Stomach (tissue), 9 donors: Measurements from ENCODE around the gene VPS41. TPM values are rescaled to one million over a fixed set of nuclear protein-coding genes. Genes with fewer than 3 reads are reported as not detected.

Experiments used
- DNase-seq, 2 donors: peaks; one replicate each; pipeline versions ENCODE4 v3.0.0 to v3.0.0-alpha.2; 2013 to 2019
- H3K27ac ChIP-seq, 5 donors: fragments of 200-600 bp in 4 of 5; sonication (generic) in 4 of 5; one replicate each; pipeline ENCODE4 v1.5.1; 2013 to 2019; ENCODE audit warnings: mild to moderate bottlenecking in 1 of 5, moderate library complexity in 1 of 5
- H3K27me3 ChIP-seq, 3 donors: fragments of 200-600 bp; sonication (generic); one replicate each; pipeline ENCODE4 v1.5.1; 2017 to 2019; ENCODE audit warnings: mixed run types in 1 of 3
- H3K36me3 ChIP-seq, 4 donors: fragments of 200-600 bp; sonication (generic); 1 replicate in 3 of 4; 2 replicates in 1 of 4; pipeline ENCODE4 v1.5.1; 2016 to 2019
- H3K4me1 ChIP-seq, 4 donors: fragments of 200-600 bp; sonication (generic); one replicate each; pipeline ENCODE4 v1.5.1; 2016 to 2019
- H3K4me3 ChIP-seq, 4 donors: fragments of 200-600 bp; sonication (generic) in 3 of 4; one replicate each; pipeline ENCODE4 v1.5.1; 2016 to 2019; ENCODE audit warnings: mild to moderate bottlenecking in 1 of 4
- H3K9me3 ChIP-seq, 4 donors: fragments of 200-600 bp; sonication (generic); one replicate each; pipeline ENCODE4 v1.5.1; 2016 to 2019
- EP300 ChIP-seq: sonication (generic); formaldehyde crosslinking; IDR thresholded peaks from one replicate; pipeline ENCODE4 v1.6.1; 2017; ENCODE audit warnings: antibody characterized with exemption
- POLR2A ChIP-seq, 4 donors: fragments of 450-650 bp; IDR thresholded peaks; one replicate each; pipeline ENCODE4 v1.6.1; 2016; ENCODE audit warnings: antibody characterized with exemption in 4 of 4, control low read depth in 2 of 4, mild to moderate bottlenecking in 1 of 4, moderate library complexity in 1 of 4
- POLR2AphosphoS5 ChIP-seq, 3 donors: sonication (generic); formaldehyde crosslinking; IDR thresholded peaks; one replicate each; pipeline ENCODE4 v1.6.1; 2016; ENCODE audit warnings: antibody characterized with exemption in 3 of 3
- WGBS, 5 donors: extraction: QIAGEN DNeasy Blood & Tissue Kit in 3 of 5; methylation state at CpG; one replicate each; pipeline versions ENCODE4 v1.1.5 to v1.1.7; 2013 to 2018; 5-methylcytosine and 5-hydroxymethylcytosine counted together
- intact Hi-C: fragments of 100-400 bp; cut with DNase I; formaldehyde crosslinking; loops from one replicate; pipeline ENCODE4 v1.15.1; 2023; ENCODE audit warnings: low total_unique reads
- polyA plus RNA-seq, 3 donors: library from polyadenylated mRNA; stranded (reverse); fragments of 200-250 nt; gene quantifications; one replicate each; pipeline ENCODE4 v1.2.3, GENCODE V29; 2013
- total RNA-seq, 5 donors: library from RNA; depleted of rRNA; stranded (reverse); fragments of >200 nt; gene quantifications; one replicate each; pipeline versions ENCODE4 v1.1.0 to v1.2.3, GENCODE V29; 2014 to 2016
- TF ChIP-seq, protein P1 (sequence below), 7 experiments: fragments of 450-650 bp in 4 of 7; fragments of 200-600 bp in 3 of 7; sonication (generic) in 3 of 7; IDR thresholded peaks; one replicate each; pipeline ENCODE4 v1.5.1; 2016 to 2019; ENCODE audit warnings: antibody characterized with exemption in 7 of 7, control low read depth in 2 of 7, mild to moderate bottlenecking in 1 of 7
- donor health status: healthy with polysubstance abuse.
- donor health status: Bipolar disorder and iron deficiency.
- donor health status: healthy.

Gene VPS41
- total and polyA plus RNA-seq, 8 donors = 8.2 to 122 (median 41.4) TPM

DNA sequence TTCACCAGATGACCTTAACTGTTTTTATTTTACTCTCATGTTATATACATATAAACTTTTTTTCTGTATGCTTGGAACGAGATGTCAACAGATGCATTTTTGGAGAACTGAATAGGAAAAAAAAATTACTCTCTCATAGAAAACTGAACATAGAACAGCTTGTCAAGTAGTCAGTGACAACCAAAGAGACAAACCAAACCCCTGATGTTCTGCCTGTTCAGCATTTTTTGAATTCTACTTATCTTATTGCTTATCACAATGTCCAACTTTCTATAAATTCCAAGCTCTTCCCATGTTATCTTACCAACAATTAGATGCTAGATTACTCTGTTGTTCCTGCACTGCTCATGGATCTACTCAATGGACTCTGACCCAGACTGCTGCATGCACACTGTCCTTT, 95.2 kb downstream of the VPS41 start:
- no peak for DNase-seq
- intact Hi-C loops = no loop called here
- Histone ChIP-seq H3K36me3 (peaks cover 0 to 35% (median 31%) of the 10 kb centered on the region in 4 donors), H3K27ac (no peak overlapping the region), H3K4me3 (no peak overlapping the region), H3K9me3 (no peaks in the 10 kb centered on the region), H3K27me3 (no peaks in the 10 kb centered on the region), H3K4me1 (no peaks in the 10 kb centered on the region)
- no peak for TF ChIP-seq POLR2A (IDR thresholded peaks at IDR 0.05)
- no peak for TF ChIP-seq POLR2AphosphoS5 (IDR thresholded peaks at IDR 0.05)
- TF ChIP-seq, protein P1, sequence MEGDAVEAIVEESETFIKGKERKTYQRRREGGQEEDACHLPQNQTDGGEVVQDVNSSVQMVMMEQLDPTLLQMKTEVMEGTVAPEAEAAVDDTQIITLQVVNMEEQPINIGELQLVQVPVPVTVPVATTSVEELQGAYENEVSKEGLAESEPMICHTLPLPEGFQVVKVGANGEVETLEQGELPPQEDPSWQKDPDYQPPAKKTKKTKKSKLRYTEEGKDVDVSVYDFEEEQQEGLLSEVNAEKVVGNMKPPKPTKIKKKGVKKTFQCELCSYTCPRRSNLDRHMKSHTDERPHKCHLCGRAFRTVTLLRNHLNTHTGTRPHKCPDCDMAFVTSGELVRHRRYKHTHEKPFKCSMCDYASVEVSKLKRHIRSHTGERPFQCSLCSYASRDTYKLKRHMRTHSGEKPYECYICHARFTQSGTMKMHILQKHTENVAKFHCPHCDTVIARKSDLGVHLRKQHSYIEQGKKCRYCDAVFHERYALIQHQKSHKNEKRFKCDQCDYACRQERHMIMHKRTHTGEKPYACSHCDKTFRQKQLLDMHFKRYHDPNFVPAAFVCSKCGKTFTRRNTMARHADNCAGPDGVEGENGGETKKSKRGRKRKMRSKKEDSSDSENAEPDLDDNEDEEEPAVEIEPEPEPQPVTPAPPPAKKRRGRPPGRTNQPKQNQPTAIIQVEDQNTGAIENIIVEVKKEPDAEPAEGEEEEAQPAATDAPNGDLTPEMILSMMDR (IDR thresholded peaks at IDR 0.05) = no peak
- TF ChIP-seq EP300 = no peak
- 79 to 93% (median 89%) methylated on average over 1 of the region's 1 CpG for WGBS, 5 donors

DNA sequence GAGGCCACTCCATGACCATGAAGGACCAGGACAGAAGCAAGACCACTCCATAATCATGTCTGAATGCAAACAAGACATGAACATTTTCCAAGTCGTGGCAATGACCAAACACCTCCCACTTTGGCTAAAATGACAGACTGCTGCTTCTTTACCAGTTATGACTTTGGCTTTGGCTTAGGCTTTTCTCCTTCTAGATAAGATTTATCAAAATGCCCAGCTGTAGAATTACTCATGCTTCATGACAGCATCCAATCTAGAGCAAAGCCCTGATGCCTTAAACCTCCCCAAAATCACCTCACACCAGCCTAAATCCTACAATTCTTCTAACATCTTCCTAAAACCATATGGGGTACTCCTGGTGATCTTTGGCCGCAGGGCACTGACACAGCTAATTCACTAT, 102.1 kb downstream of the VPS41 start:
- Histone ChIP-seq H3K27me3 (no peaks in the 10 kb centered on the region), H3K9me3 (no peaks in the 10 kb centered on the region), H3K27ac (no peak overlapping the region), H3K4me1 (no peaks in the 10 kb centered on the region), H3K4me3 (no peak overlapping the region), H3K36me3 (peaks cover 0 to 6% (median 0%) of the 10 kb centered on the region in 4 donors)
- TF ChIP-seq EP300 = no peak
- TF ChIP-seq POLR2AphosphoS5 (IDR thresholded peaks at IDR 0.05) = no peak
- TF ChIP-seq, protein P1 (IDR thresholded peaks at IDR 0.05) = no peak
- TF ChIP-seq POLR2A (IDR thresholded peaks at IDR 0.05) = no peak
- intact Hi-C loops = no loop called here
- 85 to 91% (median 86%) methylated on average over 2 of the region's 2 CpGs for WGBS, 5 donors
- DNase-seq = no peak

DNA sequence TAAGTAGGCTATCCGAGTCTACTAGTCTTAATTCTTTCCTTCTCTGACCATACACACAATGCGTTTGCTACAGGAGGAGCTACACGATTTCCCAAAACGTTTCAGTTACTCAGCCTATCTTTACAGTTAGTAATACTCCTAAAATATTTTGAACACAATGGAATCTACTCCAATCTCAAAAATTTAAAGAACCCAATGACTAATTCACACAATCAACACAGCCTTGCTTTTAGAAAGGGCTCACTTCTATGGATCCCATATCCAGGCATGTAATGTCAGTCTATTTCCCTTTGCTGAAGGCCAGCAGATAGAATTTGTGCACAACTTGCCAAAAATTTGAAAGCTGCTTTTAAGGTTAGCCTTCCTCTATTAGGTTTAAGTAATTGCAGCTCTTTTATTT, 107.2 kb downstream of the VPS41 start:
- TF ChIP-seq POLR2AphosphoS5 (IDR thresholded peaks at IDR 0.05) (no peak), EP300 (no peak), POLR2A (IDR thresholded peaks at IDR 0.05) (no peak)
- TF ChIP-seq, protein P1 (IDR thresholded peaks at IDR 0.05) = no peak
- H3K4me3 ChIP-seq = no peak overlapping the region
- no peaks in the 10 kb centered on the region for H3K27me3 ChIP-seq
- H3K9me3 ChIP-seq = no peaks in the 10 kb centered on the region
- WGBS, 5 donors = 55 to 79% (median 68%) methylated on average over 4 of the region's 4 CpGs
- no peaks in the 10 kb centered on the region for H3K4me1 ChIP-seq
- peaks cover 0 to 11% (median 3%) of the 10 kb centered on the region in 4 donors for H3K36me3 ChIP-seq
- intact Hi-C loops = no loop called here
- no peak for DNase-seq
- H3K27ac ChIP-seq = no peak overlapping the region

DNA sequence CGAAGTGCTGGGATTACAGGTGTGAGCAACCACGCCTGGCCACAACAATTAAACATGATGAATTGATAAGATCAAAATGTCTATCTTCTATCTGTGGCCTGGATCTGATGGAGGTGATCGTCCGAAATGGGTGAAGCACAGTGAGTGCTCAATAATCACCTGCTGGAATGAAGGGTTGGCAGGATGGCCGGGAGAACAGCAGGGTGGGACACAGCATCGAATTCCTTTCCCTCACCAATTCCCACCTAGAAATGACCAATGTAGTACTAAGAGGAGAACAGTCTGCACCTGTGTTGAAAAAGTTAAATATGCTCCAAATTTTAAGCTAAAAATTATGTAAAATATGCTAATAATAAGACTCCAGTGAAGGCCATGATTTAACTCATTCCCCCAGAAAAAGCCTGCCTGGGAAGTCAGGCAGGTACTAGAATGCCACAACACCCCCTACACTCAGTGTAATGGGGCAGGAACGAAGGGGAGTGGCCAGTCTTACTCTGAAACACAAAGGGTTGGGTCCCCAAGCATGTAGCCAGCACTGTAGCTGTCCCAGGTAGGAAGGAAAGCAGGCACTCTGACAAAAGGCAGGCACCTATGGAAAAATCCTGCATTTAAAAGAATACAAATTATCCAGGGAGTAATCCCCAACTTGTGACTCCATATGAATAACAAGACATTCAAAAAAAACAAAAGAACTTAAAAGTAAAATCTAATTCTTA, 110.3 kb downstream of the VPS41 start:
- TF ChIP-seq POLR2A (IDR thresholded peaks at IDR 0.05) = no peak
- TF ChIP-seq POLR2AphosphoS5 (IDR thresholded peaks at IDR 0.05) = no peak
- no peak for TF ChIP-seq EP300
- TF ChIP-seq, protein P1 (IDR thresholded peaks at IDR 0.05) = no peak
- H3K9me3 ChIP-seq = no peaks in the 10 kb centered on the region
- no peaks in the 10 kb centered on the region for H3K27me3 ChIP-seq
- intact Hi-C loops = loop anchor here (10.0 kb wide), 1 partner anchor 666 kb away; no protein-coding TSS in a partner anchor
- H3K36me3 ChIP-seq = peaks cover 0 to 25% (median 20%) of the 10 kb centered on the region in 4 donors
- no peak overlapping the region for H3K4me3 ChIP-seq
- H3K27ac ChIP-seq = no peak overlapping the region
- no peaks in the 10 kb centered on the region for H3K4me1 ChIP-seq
- whole genome bisulfite sequencing, 5 donors = 88 to 93% (median 89%) methylated on average over 7 of the region's 7 CpGs
- DNase-seq = no peak
